ENCODE data around the gene WWC2.

GRCh38 chr4:183141997-183142396 lies 42.9 kb downstream of the WWC2 start:
- TF ChIP-seq CTCF (IDR thresholded peaks at IDR 0.05; ENCODE audit: low read depth, low read length, poor library complexity, severe bottlenecking) (no peak), EZH2phosphoT487 (IDR thresholded peaks at IDR 0.05; ENCODE audit: borderline replicate concordance, low read length) (no peak)

Data from DOHH2 (cell line).